IPS-NIHi11 (cell line): ENCODE data around the gene KCNK5.
A peak's percentile ranks its signal among the peaks of the same experiment; 100 is the strongest.

ENCODE experiments used
- DNase-seq: peaks from one replicate; pipeline ENCODE4 v3.0.0; 2012; ENCODE audit warnings: mixed read lengths, low spot score

KCNK5 gene, protein sequence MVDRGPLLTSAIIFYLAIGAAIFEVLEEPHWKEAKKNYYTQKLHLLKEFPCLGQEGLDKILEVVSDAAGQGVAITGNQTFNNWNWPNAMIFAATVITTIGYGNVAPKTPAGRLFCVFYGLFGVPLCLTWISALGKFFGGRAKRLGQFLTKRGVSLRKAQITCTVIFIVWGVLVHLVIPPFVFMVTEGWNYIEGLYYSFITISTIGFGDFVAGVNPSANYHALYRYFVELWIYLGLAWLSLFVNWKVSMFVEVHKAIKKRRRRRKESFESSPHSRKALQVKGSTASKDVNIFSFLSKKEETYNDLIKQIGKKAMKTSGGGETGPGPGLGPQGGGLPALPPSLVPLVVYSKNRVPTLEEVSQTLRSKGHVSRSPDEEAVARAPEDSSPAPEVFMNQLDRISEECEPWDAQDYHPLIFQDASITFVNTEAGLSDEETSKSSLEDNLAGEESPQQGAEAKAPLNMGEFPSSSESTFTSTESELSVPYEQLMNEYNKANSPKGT

DNA sequence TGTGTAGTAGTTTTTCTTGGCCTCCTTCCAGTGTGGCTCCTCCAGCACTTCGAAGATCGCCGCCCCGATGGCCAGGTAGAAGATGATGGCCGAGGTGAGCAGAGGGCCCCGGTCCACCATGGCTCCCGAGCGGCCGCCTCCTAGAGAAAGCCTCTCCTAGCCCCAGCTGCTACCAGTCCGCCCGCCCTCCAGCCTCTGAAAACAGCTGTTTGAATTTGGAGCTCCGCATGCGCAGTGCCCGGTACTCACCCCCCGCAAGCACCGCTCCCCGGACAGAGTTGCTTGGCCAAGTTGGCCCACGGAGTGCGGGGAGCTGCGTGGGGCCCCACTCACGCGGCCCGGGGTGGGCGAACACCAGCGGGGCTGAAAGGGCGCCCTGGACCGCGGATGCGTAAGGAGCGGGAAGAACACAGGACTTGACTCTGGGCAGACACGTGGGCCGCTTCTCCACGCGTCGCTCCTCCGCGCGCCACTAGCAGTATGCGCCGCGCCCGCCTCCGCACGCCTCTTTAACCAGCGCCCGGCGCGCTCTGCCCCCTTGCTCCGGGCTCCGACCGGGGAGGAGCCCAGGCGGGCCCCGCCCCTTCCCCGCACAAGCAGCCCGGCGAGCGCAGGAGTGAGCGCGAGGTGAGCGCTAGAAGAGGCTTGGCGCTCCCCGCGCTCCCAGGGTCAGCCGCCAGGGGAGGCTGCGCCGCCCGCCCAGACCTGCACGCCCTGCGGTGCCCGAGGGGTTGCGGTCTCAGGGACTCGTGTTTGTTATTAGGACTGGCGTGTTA, at the start of gene KCNK5:
TSS of gene KCNK5 (minus strand) at position 484 of the 776 bp plus-strand sequence. CDS start at position 120, 364 bp downstream.
- DNase-seq = peak; percentile 98

DNA sequence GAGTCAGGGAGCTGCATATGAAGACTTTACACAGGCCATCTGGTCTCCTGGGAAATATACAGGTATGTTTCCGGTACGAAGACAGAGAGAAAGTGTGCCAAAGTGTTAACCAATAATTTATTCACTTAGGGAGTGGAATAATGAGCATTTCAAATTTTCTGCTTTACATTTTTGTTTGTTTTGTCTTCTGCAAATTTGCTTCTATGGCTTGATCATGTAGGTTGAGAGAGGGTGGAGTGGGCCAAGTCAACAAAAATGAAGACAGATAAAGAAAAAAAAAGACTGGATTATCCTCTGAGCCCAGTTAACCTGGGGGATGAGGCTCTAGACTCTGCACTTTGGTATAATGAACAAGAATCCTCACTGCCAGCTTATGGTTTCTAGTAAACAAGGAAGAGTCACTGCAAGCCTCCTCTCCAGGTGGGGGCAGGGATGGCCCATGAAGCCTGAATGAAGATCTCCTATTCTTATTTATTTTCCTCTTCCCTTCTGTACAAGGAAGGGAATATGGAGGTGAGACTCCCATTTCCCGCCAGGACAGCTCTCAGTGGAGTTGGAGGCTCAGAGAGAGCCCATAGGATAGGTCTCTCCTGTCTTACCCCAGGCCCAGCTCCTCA, 47.2 kb upstream of the KCNK5 start:
- DNase-seq = no peak

DNA sequence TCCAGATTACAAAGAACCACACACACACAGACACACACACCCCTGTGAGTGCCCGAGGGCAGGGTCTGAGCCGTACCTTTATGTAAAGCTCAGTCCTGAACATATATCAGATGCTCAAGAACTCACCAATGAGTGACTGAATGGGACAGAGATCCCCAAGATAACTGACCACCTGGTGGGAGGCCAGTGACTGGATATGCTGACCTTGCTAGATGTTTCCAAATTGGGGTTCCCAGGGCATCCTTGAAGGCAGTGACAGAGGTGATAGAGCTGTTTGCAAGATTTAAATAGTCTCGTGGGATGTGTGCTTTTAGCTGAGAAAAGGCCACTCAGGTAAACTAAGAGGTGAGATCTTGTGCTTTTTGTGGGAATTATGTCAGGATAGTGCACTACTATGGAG, 45.6 kb upstream of the KCNK5 start:
- no peak for DNase-seq

DNA sequence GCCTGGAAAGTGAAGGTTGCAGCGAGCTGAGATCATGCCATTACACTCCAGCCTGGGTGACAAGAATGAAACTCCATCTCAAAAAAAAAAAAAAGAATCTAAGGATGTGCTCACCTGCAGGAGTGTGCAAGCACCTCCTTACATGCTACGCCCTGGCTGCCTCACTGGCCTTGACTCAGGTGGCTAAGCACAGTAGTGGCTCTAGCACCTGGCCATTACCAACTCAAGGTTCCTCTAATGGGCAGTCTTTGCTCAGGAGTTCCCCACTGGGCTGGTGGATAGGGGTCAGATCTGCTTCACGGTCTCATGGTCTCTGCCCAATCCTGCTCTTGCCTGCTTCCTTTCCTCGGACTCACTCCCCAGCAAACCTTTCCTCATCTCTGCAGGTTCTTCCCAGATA, 45.2 kb upstream of the KCNK5 start:
- DNase-seq = no peak

DNA sequence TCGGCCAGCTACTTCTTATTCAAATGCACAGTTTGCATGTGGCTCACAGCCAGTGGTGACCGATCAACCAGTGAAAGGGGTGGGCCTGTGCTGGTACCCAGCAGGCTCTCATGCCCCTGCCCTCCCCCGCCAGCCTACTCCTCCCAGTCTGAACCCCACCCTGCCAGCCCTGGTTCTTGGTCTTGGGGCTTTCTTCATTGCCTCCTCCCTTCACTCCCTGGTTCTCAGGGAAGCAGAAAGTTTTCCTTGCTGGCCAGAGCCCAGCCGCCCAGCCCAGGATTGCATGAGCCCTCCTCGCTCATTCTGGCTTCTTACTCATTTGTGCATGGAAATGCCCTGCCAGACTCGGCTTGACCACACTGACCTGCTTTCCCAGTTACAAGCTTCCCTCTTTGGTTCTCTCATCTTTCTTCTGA, 44.1 kb upstream of the KCNK5 start:
- DNase-seq = peak; percentile 66

DNA sequence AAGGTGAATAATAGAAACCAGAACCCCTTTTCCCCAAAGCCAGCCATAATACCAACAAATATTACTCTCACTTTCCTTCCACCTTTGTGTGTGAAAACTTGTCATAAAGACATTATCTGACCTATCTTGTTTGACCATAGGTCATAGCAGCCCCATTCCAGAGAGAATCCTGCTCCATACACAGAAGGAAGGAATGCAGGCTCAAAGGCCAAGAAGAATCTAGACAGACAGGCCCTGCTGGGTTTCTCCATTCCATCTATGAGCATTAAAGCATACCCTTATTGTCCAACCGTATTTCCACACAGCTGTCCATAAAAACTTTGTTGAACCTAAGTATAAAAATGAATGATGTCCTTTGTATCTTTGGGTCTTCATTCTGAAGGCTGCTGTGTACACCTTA, 40.7 kb upstream of the KCNK5 start:
- DNase-seq = no peak

DNA sequence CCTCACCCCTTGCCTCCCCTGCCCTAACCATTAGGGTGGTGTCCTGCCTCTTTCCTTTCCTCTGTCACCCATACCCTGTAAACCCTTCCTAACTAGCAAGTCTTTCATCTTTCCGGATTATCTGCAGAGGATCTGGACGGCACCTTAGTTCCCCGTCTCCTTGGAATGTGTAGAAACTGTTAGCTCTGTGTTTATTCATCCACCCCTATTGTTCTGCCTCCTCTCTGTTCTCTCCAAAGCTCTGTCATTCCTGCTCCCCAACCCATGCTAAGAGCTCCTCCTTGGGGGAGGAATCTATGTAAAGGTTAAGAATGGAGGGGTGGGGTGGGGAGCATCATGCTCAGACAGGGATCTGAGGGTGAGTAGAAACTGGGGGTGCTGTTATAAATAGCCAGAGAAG, 39.4 kb upstream of the KCNK5 start:
- DNase-seq = peak; percentile 42

DNA sequence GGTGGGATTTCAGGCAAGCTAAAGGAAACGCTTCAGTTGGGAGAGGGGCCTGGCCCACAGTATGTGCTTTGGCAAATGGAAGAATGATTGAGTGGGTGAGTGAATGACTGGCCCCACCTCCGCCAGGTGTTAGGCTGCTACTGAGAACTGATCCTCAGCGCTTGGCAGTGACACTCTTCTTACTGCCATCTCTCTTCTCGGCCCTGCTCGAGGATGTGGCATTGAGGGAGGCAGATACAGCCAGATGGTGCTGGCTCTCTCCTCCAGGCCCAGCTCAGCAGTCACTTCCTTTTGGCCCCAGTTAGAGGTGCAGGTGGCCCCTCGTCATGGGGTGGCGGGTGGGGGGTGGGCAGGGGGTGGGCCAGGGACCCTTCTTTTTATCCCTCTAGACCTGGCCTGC, 38.9 kb upstream of the KCNK5 start:
- no peak for DNase-seq

DNA sequence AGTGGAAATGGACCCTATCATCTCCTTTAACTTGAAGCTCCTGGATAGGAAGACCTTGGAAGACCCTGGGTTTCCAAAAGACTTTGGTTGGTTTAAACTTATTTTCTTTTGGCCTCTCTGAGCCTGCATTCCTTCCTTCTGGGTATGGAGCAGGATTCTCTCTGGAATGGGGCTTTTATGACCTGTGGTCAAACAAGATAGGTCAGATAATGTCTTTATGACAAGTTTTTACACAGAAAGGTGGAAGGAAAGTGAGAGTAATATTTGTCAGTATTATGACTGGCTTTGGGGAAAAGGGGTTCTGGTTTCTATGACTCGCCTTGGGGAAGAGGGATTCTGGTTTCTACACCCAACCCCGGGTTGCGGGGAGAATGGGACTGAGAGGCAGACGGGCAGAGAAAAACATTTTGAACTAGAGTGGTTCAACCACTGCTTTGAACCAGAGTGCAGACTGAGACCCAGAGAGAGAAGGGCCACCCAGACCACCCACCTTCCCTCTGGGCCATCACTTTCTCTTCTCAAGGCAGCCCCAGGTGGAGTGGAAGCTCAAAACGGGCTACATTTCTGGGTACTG, 37.6 kb upstream of the KCNK5 start:
- DNase-seq = no peak

DNA sequence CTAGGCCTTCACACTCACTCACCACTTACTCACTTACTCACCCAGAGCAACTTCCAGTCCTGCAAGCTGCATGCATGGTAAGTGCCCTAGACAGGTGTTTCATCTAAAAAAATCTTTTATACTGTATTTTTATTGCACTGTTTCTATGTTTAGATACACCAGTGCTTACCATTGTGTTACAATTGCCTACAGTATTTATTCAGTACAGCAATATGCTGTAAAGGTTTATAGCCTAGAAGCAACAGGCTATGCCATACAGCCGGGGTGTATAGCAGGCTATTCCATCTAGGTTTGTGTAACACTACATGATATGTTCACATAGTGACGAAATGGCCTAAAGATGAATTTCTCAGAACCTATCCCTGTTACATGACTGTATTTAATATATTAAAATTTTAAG, 37.1 kb upstream of the KCNK5 start:
- DNase-seq = no peak

DNA sequence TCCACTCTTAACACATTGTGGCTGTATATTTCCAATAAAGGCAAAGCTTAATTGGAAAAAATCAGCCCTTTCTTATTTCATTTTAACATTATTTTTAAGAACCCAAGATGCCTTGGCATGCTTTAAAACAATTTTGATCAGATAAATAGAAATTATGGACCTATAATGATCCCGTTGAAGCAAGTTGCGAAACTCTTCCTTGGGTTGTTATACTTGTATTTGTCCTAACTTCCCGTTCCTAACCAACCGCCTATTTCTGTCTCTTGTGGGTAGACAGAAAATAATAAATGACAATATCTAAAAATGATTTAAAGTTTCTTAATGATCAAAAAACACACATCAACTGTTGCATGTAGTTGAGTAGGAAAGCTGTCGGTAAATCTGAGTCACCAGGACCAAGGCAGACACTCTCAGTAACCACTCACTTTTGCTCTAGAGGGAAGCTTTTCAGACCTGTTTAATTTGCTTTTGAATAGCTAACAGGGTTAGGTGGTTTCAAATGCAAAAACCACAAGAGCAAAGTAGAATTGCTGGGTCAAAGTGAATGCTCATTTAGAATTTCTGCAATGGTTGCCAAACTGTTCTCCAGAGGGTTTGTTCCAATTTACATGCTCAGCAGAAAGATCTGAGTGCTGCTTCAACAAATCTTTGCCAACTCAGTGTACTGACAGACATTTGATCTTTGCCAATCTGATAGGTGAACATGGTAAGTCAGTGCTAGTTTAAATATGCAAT, 34.2 kb upstream of the KCNK5 start:
- peak; percentile 53 for DNase-seq

DNA sequence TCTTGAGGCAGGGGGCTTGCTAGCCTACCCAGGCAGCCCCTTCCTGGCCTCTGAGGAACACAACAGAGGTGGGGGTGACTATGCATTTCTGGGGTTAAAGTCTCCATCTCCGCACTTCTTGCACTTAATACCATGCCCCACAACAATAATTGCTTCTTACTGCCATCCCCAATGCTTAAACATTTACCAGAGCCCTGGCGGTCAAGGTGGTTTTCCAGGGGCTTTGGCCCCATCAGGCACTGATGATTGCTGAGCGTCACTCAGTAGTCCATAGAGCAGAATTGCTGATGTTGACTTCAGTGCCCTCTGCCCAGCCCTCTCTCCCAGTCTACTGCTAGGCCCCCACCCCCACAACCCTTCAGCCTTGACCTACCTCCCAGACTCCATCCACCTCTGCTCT, 32.5 kb upstream of the KCNK5 start:
- no peak for DNase-seq

DNA sequence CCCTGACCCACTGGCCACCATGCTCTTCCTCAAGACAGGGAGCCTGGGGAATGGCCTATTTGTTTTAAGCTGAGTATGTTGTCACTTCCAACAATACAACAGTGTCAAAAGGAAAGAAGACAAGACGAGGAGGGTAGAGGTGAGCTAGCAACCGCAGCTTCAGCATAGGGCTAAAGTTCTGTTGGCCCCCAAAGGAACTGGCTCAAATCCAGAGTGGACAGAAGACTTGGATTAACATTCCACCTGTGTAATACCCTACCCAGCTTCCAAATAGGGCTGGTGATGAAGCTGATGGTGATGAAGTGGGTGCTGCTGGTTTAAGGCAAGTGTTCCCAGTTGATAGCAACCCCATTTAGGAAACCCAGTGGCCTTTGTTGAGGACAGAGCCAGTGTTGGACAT, 31.7 kb upstream of the KCNK5 start:
- DNase-seq = no peak

DNA sequence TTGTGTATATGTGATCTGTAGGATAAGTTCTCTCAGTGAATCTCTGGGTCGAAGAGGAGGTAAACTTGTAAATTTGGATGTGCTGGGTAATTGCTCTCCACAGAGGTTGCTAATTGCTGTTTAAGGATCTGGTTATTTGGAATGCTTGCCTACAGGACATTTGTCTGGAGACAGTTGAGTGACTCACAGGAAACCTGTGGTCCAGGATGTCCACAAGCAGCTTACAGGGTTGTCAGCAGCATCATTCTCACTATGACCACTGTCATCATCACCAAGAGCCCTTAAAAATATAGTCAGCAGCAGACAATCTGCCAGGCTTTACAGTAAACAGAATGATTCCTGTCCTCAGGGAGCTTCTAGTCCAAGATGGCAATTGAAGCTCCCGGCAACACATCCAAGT, 31.2 kb upstream of the KCNK5 start:
- no peak for DNase-seq

DNA sequence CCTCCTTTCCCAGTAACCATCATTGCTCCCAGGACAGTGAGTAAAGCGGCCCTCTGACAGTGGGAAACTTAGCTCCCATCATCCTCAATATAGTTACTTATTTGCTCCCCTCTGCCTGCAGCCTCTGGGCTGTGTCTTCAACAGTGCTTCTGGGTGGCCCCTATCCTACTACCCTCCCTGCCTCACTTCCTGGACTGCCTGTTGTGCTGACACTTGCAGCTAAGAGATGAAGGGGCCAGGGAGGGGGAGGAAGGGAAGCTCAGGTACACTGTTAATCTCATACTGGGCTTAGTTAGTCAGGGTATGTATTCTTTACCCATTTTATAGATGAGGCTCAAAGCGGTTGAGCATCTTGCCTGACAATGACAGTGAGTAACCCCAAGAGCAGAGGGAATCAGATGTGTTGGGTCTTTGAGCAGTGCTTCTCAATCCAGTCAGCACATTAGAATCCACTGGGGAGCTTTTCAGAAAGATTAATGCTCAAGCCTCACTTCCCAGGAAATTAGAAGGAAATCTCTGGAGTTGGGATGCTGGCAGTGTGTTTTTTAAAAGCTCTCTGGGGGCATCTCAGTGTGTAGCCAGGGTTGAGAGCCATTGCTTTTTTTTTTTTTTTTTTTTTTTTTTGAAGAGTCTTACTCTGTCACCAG, 27.1 kb upstream of the KCNK5 start:
- DNase-seq = peak; percentile 45

DNA sequence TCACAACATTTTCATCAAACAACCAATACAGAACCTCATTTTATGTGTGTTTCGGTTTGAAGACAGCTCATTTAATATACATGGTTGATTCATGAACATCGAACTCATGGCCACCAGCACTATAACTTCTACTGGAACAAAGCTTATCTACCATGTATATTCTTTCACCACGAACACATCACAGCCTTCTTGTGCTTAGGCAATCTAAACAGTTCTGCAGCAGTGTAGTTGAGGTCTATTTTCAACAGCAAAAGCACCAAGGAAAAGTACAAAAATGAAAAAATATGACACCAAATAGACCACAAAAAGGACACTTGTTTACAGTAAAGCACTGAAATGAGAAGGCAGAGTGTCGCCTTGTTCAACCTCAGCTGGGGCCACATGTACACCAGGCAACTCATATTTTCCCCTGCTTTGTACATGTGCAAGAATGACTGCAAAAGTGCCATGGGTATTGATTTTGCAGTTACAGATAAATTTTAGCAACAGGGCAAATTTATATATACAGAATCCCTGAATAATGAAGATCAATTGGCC, 25.8 kb upstream of the KCNK5 start:
- DNase-seq = no peak

DNA sequence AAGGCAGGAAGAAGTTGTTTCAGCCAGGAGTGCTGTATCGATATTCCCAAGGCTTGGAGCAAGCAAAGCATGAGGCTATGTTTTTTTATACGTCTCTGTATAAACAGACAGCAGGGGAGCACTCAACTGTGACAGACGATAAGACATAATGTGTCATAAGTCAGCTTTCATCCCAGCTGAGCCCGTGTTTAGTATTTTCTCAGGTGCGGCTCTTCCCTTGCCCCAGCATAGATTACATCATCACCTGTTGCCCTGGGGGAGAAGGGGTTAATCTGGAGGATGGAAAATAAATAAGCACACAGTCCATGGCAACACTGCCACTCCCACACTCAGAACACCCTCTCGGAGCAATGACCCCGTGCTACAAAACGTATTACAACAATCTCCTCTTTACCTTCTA, 22.1 kb upstream of the KCNK5 start:
- DNase-seq = no peak

DNA sequence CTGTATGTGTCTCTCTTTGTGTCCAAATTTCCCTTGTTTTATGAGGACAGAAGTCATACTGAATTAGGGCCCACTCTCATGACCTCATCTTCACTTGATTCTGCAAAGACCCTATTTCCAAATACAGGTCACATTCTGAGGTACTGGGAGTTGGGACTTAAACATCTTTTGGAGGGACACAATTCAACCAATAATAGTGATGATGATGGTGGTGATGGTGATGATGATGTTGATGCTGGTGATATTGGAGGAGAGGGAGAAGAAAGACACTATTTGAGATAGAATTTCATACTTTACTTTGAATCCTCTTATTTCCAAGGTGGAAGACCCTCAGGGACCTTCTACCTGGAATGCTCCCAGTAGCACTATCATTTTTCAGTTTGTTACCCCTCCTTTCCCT, 21.2 kb upstream of the KCNK5 start:
- DNase-seq = no peak

DNA sequence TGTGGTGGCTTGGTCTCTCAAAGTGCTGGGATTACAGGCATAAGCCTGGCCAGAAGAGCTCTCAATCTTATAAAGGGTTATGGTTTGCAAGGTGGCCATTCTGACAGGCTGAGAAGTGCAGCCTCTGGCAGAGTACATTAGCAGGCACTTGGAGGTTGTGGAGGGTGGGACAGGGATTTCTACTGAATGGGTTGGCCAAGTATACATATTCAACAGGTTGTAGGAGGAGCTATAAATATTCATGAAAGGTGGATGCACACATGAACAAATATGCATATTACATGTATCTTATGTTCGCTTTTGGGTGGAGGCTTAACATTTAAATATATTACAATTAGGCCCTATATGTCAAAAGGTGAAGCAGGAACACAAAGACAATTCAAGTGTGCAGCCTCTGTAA, 20.0 kb upstream of the KCNK5 start:
- no peak for DNase-seq

DNA sequence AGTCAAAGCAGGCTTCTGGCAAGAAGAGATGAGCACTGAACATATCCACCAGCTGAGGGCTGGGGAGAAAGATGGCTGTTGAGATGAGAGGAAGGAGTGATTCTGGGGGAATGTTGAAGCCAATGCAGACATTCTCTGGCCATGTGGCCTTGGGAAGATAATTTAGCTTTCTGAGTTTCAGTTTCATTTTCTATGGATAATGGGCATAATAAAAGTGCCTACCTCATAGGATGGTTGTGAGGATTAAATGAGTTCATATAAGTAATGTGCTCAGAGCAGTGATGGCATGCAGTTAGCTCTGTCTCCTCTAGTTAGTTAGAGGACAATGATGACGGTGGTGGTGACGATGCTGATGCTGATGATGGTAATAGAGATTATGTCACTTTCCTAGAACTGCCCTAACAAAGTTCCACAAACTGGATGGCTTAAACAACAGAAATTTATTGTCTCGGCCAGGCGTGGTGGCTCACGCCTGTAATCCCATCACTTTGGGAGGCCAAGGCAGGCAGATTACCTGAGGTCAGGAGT, 18.5 kb upstream of the KCNK5 start:
- no peak for DNase-seq

DNA sequence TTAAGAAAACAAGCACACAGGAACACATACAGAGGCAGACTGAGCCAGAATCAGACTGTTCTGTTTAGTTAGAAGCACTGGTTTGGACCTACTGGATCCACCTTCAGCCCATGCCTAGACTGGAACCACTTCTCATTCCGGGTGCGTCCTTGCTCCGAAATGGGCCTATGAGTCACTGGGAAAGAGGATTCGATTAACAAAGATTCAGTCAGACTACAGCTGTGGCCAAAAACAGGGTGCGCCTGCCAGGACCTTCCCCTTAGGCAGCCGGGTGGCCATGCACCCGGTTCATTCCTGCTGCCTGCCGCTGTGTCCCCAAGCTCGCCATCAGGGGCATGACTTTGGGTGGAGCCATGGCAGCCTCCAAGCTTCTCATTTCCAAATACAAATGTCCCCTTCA, 14.5 kb upstream of the KCNK5 start:
- no peak for DNase-seq
